ENCODE results near the gene FAM174A.
"Not testable (repeated sequence)": the region's sequence is repeated elsewhere in the genome, so short reads cannot be mapped to it uniquely, and the experiment has no call there.

Gene FAM174A

GRCh38 chr5:100576217-100576751, 41.1 kb downstream of the FAM174A start:
- no peak for DNase-seq

- no peak for DNase-seq
Observed at GRCh38 chr5:100577506-100577905, 42.3 kb downstream of the FAM174A start.

- DNase-seq: no peak
Observed at GRCh38 chr5:100584069-100584468, 48.9 kb downstream of the FAM174A start.

GRCh38 chr5:100584889-100585288, 49.7 kb downstream of the FAM174A start:
- no peak for DNase-seq

- DNase-seq: peak in 1 of 2 experiments; percentile 21
Observed at GRCh38 chr5:100590867-100591266, 55.7 kb downstream of the FAM174A start.

GRCh38 chr5:100595152-100595811, 60.1 kb downstream of the FAM174A start:
- no peak for DNase-seq

- DNase-seq: no peak
Observed at GRCh38 chr5:100595812-100596173, 60.6 kb downstream of the FAM174A start.

- no peak for DNase-seq
Observed at GRCh38 chr5:100598446-100598845, 63.3 kb downstream of the FAM174A start.

GRCh38 chr5:100600298-100600994, 65.3 kb downstream of the FAM174A start:
- DNase-seq: no peak

GRCh38 chr5:100603141-100603540, 68.0 kb downstream of the FAM174A start:
- DNase-seq: no peak

GRCh38 chr5:100604021-100604420, 68.8 kb downstream of the FAM174A start:
- DNase-seq: not testable (repeated sequence)

GRCh38 chr5:100609594-100609993, 74.4 kb downstream of the FAM174A start:
- DNase-seq: peak in 1 of 2 experiments; percentile 2

GRCh38 chr5:100614308-100614707, 79.1 kb downstream of the FAM174A start:
- DNase-seq: no peak

GRCh38 chr5:100615362-100615761, 80.2 kb downstream of the FAM174A start:
- DNase-seq: no peak

- DNase-seq: no peak
Observed at GRCh38 chr5:100616291-100616690, 81.1 kb downstream of the FAM174A start.

GRCh38 chr5:100616981-100617380, 81.8 kb downstream of the FAM174A start:
- DNase-seq: no peak

- DNase-seq: peak in 1 of 2 experiments; percentile 2
Observed at GRCh38 chr5:100623719-100624118, 88.5 kb downstream of the FAM174A start.

- no peak for DNase-seq
Observed at GRCh38 chr5:100634937-100635534, 99.9 kb downstream of the FAM174A start.
